ENCODE measurements around the gene ADM. TPM values are rescaled to one million over a fixed set of nuclear protein-coding genes. Genes with fewer than 3 reads are reported as not detected.

Gene ADM
- polyA plus RNA-seq, 1 experiment = 247 TPM

- no peak overlapping the region for H3K4me3 ChIP-seq (ENCODE audit: low read depth, low read length)
- no peaks in the 10 kb centered on the region for H3K27me3 ChIP-seq (ENCODE audit: control insufficient read depth, insufficient read depth, low read length)
- POLR2A ChIA-PET = interaction anchor here (1.4 kb wide), 1 partner anchor 10 kb away, joined by 6 read pairs; the partner anchor contains the start of gene ADM
- no peaks in the 10 kb centered on the region for H3K9me3 ChIP-seq (ENCODE audit: control insufficient read depth, insufficient read depth, low read length)
- CTCF ChIA-PET = interaction anchor here (1.6 kb wide), 1 partner anchor 108 kb away, joined by 4 read pairs; no protein-coding TSS in a partner anchor
- DNase-seq (ENCODE audit: low read depth, low spot score) = no peak
- no peak overlapping the region for H3K27ac ChIP-seq (ENCODE audit: low read depth, low read length)
- TF ChIP-seq CTCF (IDR thresholded peaks at IDR 0.05; ENCODE audit: low read depth, low read length) = no peak
Measured at GRCh38 chr11:10315083-10315482, 10.2 kb downstream of the ADM start.

GRCh38 chr11:10317151-10317755 is 12.4 kb downstream of the ADM start:
- H3K27ac ChIP-seq (ENCODE audit: low read depth, low read length) = no peak overlapping the region
- no peaks in the 10 kb centered on the region for H3K27me3 ChIP-seq (ENCODE audit: control insufficient read depth, insufficient read depth, low read length)
- H3K4me3 ChIP-seq (ENCODE audit: low read depth, low read length) = no peak overlapping the region
- ChIA-PET POLR2A (no interaction called here), CTCF (interaction anchor here (0.5 kb wide), 1 partner anchor 110 kb away, joined by 3 read pairs; no protein-coding TSS in a partner anchor)
- no peaks in the 10 kb centered on the region for H3K9me3 ChIP-seq (ENCODE audit: control insufficient read depth, insufficient read depth, low read length)
- no peak for TF ChIP-seq CTCF (IDR thresholded peaks at IDR 0.05; ENCODE audit: low read depth, low read length)
- no peak for DNase-seq (ENCODE audit: low read depth, low spot score)

GRCh38 chr11:10317776-10318526 is 13.1 kb downstream of the ADM start:
- H3K4me3 ChIP-seq (ENCODE audit: low read depth, low read length) = no peak overlapping the region
- DNase-seq (ENCODE audit: low read depth, low spot score) = no peak
- no peak overlapping the region for H3K27ac ChIP-seq (ENCODE audit: low read depth, low read length)
- no peaks in the 10 kb centered on the region for H3K9me3 ChIP-seq (ENCODE audit: control insufficient read depth, insufficient read depth, low read length)
- ChIA-PET CTCF (interaction anchor here (0.5 kb wide), 1 partner anchor 111 kb away, joined by 3 read pairs; no protein-coding TSS in a partner anchor), POLR2A (no interaction called here)
- H3K27me3 ChIP-seq (ENCODE audit: control insufficient read depth, insufficient read depth, low read length) = no peaks in the 10 kb centered on the region
- TF ChIP-seq CTCF (IDR thresholded peaks at IDR 0.05; ENCODE audit: low read depth, low read length) = no peak

GRCh38 chr11:10318527-10318802 is 13.6 kb downstream of the ADM start:
- POLR2A ChIA-PET = no interaction called here
- no peak for TF ChIP-seq CTCF (IDR thresholded peaks at IDR 0.05; ENCODE audit: low read depth, low read length)
- Histone ChIP-seq H3K4me3 (ENCODE audit: low read depth, low read length) (no peak overlapping the region), H3K27ac (ENCODE audit: low read depth, low read length) (no peak overlapping the region), H3K27me3 (ENCODE audit: control insufficient read depth, insufficient read depth, low read length) (no peaks in the 10 kb centered on the region), H3K9me3 (ENCODE audit: control insufficient read depth, insufficient read depth, low read length) (no peaks in the 10 kb centered on the region)
- CTCF ChIA-PET = no interaction called here
- DNase-seq (ENCODE audit: low read depth, low spot score) = no peak

Measured in AG04450 (cell line).